Dermis lymphatic vessel endothelial cell (primary cell): Measurements from ENCODE around the gene PTGFR. TPM values are rescaled to one million over a fixed set of nuclear protein-coding genes. Genes with fewer than 3 reads are reported as not detected.

Experiments used
- total RNA-seq: library from RNA; depleted of rRNA; stranded (reverse); fragments of >200 nt; gene quantifications from 2 replicates; pipeline ENCODE4 v1.2.1, GENCODE V29; 2014

PTGFR gene
- total RNA-seq, result 0.09 and 0.11 TPM in 2 replicates

GRCh38 chr1:78490861-78491450 is at the start of gene PTGFR:
Gene PTGFR, plus strand, starts transcription at chr1:78490974. Its CDS starts 1,770 bp downstream, at chr1:78492744.

Other genes with a start within 250 kb of the PTGFR start
- gene IFI44L, start 129.5 kb downstream of the PTGFR start, total RNA-seq, result 0.11 TPM in 1 of 2 replicates, not detected in the other
- 7.6 and 37.0 TPM in 2 replicates for gene IFI44, start 158.9 kb downstream of the PTGFR start, total RNA-seq